Loucy (cell line): ENCODE results near the gene CSPG4.

Source experiments
- H2AFZ ChIP-seq: fragments of 200-600 bp; sonication (generic); 2 replicates; pipeline ENCODE4 v1.6.0; 2016; ENCODE audit warnings: antibody characterized with exemption, mild to moderate bottlenecking, low read length, moderate library complexity
- H3F3A ChIP-seq: fragments of 200-600 bp; 2 replicates; pipeline ENCODE4 v1.6.0; 2016; ENCODE audit warnings: antibody characterized with exemption, low read depth, mild to moderate bottlenecking
- H3K27me3 ChIP-seq: fragments of 200-600 bp; sonication (generic); 2 replicates; pipeline ENCODE4 v1.6.1; 2014; ENCODE audit warnings: low read length, mild to moderate bottlenecking; ENCODE audit not compliant: insufficient read depth, poor library complexity, severe bottlenecking
- H3K36me3 ChIP-seq: fragments of 200-600 bp; sonication (generic); 2 replicates; pipeline ENCODE4 v1.6.1; 2016; ENCODE audit warnings: low read length; ENCODE audit not compliant: insufficient read depth
- H3K4me1 ChIP-seq: fragments of 200-600 bp; sonication (generic); 2 replicates; pipeline ENCODE4 v1.5.1; 2014; ENCODE audit warnings: low read length, mild to moderate bottlenecking; ENCODE audit not compliant: insufficient read depth, poor library complexity, severe bottlenecking
- H3K4me2 ChIP-seq: fragments of 200-600 bp; sonication (generic); 2 replicates; pipeline ENCODE4 v1.6.0; 2014; ENCODE audit warnings: antibody characterized with exemption, low read length, low read depth, mild to moderate bottlenecking; ENCODE audit not compliant: poor library complexity, severe bottlenecking
- H3K4me3 ChIP-seq: fragments of 200-600 bp; sonication (generic); 2 replicates; pipeline ENCODE4 v1.5.1; 2014; ENCODE audit warnings: low read length, mild to moderate bottlenecking, mixed read lengths; ENCODE audit not compliant: poor library complexity, severe bottlenecking
- H3K79me2 ChIP-seq: fragments of 200-600 bp; sonication (generic); 2 replicates; pipeline ENCODE4 v1.6.1; 2014; ENCODE audit warnings: low read length; ENCODE audit not compliant: insufficient read depth
- H3K9ac ChIP-seq: fragments of 200-600 bp; sonication (generic); 2 replicates; pipeline ENCODE4 v1.6.0; 2014; ENCODE audit warnings: mild to moderate bottlenecking, low read depth, low read length, moderate library complexity; ENCODE audit not compliant: poor library complexity, severe bottlenecking
- H3K9me2 ChIP-seq: fragments of 200-600 bp; sonication (generic); replicated peaks from 2 replicates; pipeline ENCODE4 v1.6.1; 2016; ENCODE audit warnings: low read depth, low read length, mixed read lengths
- H3K9me3 ChIP-seq: fragments of 200-600 bp; sonication (generic); 2 replicates; pipeline ENCODE4 v1.6.1; 2014; ENCODE audit warnings: mild to moderate bottlenecking, antibody characterized with exemption, low read length, low read depth; ENCODE audit not compliant: insufficient read depth
- H4K20me1 ChIP-seq: fragments of 200-600 bp; sonication (generic); 2 replicates; pipeline ENCODE4 v1.6.0; 2014; ENCODE audit warnings: antibody characterized with exemption, low read length, mild to moderate bottlenecking; ENCODE audit not compliant: insufficient read depth, poor library complexity, severe bottlenecking
- EZH2phosphoT487 ChIP-seq: fragments of 200-600 bp; IDR thresholded peaks from 2 replicates; pipeline ENCODE4 v1.6.1; 2018; ENCODE audit warnings: antibody characterized with exemption, mild to moderate bottlenecking, moderate library complexity, borderline replicate concordance
- TF ChIP-seq, protein P1 (sequence below): fragments of 200-600 bp; sonication (generic); conservative IDR thresholded peaks from 2 replicates; pipeline ENCODE4 v1.5.1; 2014; ENCODE audit warnings: mild to moderate bottlenecking, antibody characterized with exemption, low read length

The CSPG4 gene

DNA sequence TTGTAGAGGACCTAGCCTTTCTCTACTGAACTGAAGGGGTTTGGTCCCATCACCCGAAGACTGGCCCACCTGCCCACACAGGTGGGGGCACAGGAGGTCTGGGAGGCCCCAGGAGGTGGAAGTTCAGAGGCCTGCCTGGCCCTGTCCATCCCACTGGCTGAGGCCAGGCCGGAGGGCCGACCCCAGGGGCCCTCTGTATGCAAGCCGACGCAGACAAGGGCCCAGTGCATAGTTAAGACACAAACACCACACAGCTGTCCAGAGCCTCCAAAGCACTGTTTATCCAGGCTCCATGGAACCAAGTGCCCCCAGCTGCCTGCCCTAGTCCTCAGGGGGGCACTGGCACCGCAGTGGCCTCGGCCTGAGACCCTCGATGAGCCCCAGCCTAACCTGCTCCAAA lies 38.3 kb downstream of the CSPG4 start:
- H3K9ac ChIP-seq: no peak overlapping the region
- no peaks in the 10 kb centered on the region for H3F3A ChIP-seq
- no peak overlapping the region for H3K4me3 ChIP-seq
- no peak overlapping the region for H2AFZ ChIP-seq
- no peaks in the 10 kb centered on the region for H3K79me2 ChIP-seq
- no peaks in the 10 kb centered on the region for H4K20me1 ChIP-seq
- no peaks in the 10 kb centered on the region for H3K27me3 ChIP-seq
- no peak for TF ChIP-seq EZH2phosphoT487
- TF ChIP-seq, protein P1, sequence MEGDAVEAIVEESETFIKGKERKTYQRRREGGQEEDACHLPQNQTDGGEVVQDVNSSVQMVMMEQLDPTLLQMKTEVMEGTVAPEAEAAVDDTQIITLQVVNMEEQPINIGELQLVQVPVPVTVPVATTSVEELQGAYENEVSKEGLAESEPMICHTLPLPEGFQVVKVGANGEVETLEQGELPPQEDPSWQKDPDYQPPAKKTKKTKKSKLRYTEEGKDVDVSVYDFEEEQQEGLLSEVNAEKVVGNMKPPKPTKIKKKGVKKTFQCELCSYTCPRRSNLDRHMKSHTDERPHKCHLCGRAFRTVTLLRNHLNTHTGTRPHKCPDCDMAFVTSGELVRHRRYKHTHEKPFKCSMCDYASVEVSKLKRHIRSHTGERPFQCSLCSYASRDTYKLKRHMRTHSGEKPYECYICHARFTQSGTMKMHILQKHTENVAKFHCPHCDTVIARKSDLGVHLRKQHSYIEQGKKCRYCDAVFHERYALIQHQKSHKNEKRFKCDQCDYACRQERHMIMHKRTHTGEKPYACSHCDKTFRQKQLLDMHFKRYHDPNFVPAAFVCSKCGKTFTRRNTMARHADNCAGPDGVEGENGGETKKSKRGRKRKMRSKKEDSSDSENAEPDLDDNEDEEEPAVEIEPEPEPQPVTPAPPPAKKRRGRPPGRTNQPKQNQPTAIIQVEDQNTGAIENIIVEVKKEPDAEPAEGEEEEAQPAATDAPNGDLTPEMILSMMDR: no peak
- no peak overlapping the region for H3K4me2 ChIP-seq
- no peaks in the 10 kb centered on the region for H3K9me2 ChIP-seq
- H3K9me3 ChIP-seq: no peaks in the 10 kb centered on the region
- H3K4me1 ChIP-seq: no peaks in the 10 kb centered on the region
- H3K36me3 ChIP-seq: no peaks in the 10 kb centered on the region

DNA sequence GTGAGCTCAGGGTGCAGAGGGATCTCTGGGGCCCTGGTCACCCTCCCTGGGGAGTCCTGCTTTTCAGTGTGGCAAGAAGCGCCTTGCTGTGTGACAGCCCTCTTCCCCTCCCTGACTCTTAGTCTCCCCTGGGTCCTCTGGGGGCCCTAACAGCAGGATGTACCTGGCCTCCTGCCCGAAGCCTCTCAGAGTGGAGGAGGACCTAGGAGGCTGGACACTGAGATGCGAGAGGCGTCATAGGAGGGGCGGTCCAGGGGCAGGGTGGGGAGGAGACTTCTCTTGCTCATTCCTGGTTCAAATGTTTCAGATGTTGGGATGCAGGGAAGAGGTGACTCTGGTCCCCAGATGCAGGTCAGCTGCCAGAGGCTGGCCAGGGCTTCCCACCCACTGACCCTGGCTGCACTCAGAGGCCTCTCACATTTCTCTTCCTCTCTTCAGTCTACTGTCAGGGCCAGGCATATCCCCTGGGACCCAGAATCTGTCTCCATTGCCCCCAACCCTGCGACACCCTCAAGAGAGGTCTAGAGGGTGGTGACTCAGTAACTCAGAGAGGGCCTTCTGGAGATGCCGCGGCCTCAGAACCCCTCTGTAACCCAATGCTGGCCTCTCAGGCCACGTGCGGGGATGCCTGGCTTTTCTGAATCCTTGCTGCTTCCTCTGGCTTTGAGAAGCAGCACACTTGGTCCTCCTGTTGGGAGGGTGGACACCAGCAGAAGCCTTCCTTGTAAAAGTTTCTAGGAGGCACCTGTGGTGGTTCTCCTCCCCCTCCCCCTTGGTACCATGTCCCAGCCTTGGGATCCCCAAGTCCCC lies 39.0 kb downstream of the CSPG4 start:
- no peak overlapping the region for H2AFZ ChIP-seq
- H3K9me3 ChIP-seq: no peaks in the 10 kb centered on the region
- H3K4me1 ChIP-seq: no peaks in the 10 kb centered on the region
- TF ChIP-seq, protein P1: no peak
- TF ChIP-seq EZH2phosphoT487: no peak
- no peak overlapping the region for H3K4me3 ChIP-seq
- H3K4me2 ChIP-seq: no peak overlapping the region
- no peaks in the 10 kb centered on the region for H3K27me3 ChIP-seq
- H4K20me1 ChIP-seq: no peaks in the 10 kb centered on the region
- no peaks in the 10 kb centered on the region for H3F3A ChIP-seq
- H3K9ac ChIP-seq: no peak overlapping the region
- no peaks in the 10 kb centered on the region for H3K9me2 ChIP-seq
- no peaks in the 10 kb centered on the region for H3K36me3 ChIP-seq
- H3K79me2 ChIP-seq: no peaks in the 10 kb centered on the region

DNA sequence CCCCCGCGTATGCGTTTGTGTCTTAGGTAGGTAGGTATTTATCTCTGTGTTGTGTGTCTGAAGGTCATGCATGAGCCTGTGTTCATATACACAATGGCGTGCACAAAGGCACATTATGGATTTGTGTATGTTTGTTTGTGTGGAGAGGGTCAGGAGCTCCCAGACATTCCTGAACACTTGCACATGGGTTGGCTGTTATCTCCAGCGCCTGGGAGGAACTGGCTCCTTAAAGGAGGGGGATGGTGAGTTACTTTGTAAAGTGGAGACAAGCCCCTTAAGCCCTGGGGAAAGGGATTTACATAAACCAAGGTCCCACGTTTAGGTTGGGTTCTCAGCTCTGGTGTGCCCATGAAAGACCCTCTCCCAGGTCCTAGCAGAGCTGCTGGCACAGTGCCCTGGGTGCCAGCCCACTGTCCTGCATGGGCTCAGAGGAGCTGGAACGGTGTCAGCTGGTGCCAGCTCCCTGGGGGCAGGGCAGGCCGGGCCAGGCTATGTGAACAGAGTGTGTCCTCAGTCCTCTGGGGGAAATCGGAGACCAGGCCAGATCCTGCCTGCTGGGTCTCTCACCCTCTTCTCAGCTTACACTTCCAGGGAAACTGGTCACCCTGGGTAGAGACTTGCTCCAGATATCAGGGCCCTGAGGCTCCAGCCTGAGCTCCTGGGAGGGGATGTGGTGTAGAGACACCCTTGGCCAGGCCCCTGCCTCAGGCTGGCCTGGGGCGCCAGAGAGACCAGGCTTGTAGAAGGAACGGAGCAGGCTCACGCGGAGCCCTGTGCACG lies 39.8 kb downstream of the CSPG4 start:
- Histone ChIP-seq H3K36me3 (no peaks in the 10 kb centered on the region), H3K27me3 (no peaks in the 10 kb centered on the region), H4K20me1 (no peaks in the 10 kb centered on the region), H3K4me3 (no peak overlapping the region), H3K4me2 (no peak overlapping the region), H2AFZ (no peak overlapping the region), H3K79me2 (no peaks in the 10 kb centered on the region), H3K9ac (no peak overlapping the region), H3K9me2 (no peaks in the 10 kb centered on the region), H3F3A (no peaks in the 10 kb centered on the region), H3K9me3 (no peaks in the 10 kb centered on the region), H3K4me1 (no peaks in the 10 kb centered on the region)
- TF ChIP-seq EZH2phosphoT487: no peak
- TF ChIP-seq, protein P1: no peak
